Measurements from ENCODE around the gene CTNNA3.

CTNNA3 gene

DNA sequence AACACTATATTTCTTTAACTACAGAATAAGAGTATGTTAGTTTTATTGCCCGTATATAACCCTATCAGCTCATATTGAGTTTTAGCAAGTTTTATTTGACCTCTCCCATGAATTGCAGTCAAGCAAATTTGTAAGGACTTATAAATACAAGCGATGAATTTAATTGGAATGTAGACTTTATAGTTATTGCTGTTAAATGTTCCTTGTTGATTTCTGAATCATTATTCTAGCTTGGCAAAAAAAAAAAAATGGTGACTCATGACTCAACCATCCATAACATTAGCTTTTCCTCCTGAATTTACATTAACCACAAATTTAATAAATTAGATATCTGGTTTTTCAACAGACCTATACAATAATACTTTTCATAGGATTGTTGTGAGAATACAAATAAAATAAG is 1104.1 kb downstream of the CTNNA3 start:
- no peak for DNase-seq

DNA sequence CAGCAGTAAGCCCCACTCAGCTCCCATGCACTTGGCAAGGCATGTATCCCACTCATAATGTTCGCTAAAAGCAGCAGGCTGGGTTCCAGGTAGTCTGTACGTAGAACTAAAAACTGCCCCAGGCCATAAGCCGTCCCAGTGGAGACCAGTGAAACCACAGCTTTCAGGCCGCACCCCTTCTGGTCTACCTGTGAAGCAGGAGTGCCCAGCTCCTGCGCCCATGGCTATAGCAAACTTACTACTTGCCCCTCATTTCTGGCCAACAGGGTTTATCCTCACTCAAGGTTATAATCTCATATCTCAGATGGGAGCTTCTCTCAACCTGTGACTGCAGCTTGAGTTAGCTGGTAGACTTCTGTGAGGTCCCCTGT is 1108.3 kb downstream of the CTNNA3 start:
- DNase-seq, result no peak

DNA sequence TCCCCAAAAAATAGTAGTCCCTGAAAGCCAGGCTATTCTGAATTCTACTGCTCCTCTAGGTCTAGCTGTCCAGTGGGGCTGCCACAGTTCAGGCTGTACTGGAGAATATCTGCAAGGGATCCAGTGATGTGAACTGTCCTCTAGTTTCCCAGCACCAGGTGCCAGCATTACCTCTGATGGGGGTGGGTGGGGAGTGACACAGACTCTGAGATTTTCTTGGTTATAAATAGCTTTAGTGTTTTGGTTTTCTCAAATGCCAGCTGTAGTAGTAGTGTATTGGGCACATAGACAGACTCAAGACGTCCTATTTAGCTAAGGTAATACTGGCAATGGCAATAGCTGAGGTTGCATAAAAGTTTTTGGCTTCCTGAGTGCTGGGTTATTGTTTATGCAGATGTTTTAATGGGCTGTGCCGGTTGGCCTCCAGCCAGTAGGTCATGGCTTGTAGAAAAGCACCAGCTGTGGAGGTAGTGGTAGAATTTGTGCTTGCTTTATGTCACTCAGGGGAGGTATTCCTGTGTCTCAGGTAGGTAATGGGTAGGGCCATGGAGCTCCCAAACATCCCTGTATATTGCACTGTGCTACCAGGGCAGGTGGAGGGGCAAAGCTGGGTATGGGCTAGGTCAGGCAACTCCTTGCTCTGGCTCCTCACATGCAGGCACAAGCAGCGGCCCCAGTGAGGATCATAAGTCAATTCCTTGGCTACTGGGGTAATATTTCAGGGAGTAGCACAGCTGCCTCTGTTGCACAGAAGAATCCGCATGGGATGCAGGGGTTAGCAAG is 1108.9 kb downstream of the CTNNA3 start:
- DNase-seq, result no peak

DNA sequence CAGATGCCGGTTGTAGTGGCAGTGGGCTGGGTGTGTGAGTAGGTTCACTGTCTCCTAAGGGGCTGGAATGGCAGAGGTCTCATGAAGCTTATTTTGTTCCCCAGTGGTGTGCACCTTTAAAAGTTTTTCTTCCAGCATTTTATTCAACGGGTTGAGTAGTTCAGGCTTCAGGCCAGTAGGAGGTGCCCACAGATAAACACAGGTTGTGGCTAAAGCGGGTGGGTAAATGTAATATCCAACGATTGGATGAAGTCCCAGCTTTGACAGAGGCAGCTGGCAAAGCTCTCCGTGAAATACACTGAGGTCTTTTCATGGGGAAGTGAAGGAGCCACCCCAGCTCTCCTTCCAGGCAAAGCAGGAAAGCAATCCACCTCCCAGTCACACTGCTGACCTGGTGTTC is 1109.9 kb downstream of the CTNNA3 start:
- no peak for DNase-seq

- DNase-seq, result no peak
These were observed 1120.6 kb downstream of the CTNNA3 start for GRCh38 chr10:66575251-66575855.

DNA sequence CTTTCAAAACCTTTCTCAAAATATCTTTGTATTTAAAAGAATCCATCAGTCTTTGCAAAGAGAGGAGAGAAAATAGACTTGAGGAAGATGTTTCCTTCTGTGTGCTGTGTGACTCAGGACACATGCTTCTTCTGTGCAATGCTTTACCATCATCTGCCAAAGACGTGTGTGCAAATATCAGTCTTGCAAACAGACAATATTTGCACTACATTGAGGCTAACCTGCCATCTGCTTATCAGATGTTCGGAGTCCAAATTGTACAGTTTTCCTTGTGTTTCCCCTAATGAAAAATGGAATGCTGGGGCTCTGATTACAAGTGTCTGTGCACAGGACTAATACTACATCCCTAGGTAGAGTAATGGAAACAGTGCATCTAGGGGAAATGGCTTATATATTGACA is 1123.3 kb downstream of the CTNNA3 start:
- DNase-seq, result no peak

DNA sequence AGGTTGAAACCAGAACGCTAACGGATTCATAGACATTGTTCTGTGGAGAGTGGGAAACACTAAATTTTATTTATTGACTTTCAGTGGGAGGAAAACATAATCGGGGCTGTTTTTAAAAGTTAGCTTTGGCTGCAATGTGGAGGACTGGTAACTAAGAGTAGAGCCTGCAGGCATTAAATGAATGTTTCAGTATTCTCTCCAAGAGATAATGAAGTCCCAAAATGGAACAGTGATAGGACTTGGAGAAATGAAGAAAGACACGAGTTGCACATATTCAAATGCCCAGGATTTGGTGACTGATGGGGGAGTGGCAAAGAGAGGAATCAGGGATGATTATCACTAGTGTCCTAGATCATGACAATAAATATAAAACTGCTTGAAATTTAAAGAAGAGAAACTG is 1130.0 kb downstream of the CTNNA3 start:
- DNase-seq, result no peak

DNA sequence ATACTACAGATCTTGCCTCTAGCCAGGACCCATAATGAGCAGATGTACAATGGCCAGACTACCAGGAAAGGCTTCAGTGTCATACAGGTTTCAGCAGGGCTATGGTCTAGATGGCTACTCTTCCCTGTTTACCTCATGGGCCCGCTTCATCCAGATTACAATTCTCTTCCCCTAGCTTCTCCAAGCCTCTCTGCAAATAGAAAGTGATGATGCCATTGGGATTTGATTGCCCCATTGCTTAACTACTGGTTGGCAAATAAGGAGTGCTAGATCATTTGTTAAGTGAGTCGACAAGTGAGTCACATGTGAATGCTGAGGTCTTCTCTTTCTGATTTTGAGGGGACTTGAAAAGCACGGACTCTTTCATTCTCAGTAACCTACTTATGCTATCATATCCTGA is 1131.7 kb downstream of the CTNNA3 start:
- DNase-seq, result no peak

- no peak for DNase-seq
These were observed 1140.9 kb downstream of the CTNNA3 start for GRCh38 chr10:66555061-66555460.

DNA sequence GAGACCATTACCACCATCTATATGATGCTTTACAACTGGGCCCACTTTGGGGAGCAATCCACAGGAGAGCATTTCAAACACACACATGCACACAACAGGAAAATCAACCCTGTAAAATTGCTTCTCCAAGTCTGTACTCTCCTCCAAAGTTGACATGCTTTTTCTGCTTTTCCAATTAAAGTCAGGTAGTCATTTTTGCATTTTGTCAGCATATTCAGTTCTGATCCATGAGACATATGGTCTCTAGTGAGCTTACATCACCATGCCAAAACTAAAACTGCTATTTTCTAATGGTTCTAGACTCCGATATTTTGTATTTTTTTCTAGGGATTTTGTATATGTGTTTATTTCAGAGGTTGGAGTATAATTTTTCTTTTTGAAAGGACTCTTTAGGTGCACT is 1143.7 kb downstream of the CTNNA3 start:
- DNase-seq, result no peak

GRCh38 chr10:66550351-66550750 is 1145.6 kb downstream of the CTNNA3 start:
- DNase-seq, result no peak

DNA sequence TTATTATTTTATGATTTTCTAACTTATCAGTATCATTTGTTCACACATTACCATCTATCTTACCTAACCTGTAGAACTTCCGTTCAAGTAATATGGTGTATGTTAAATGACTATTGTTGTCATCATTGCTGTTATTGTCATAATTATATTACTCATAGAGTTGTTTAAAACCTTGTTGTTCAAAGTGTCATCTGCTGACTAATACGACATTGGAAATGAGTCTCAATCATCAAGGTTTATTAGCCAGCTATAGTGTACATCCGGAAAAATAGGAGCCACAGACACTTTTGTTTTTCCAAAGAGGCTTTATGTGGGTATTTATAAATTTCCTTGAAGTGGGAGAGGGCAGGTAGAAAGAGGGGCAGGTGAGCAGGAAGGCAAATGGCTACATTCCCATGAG is 1157.1 kb downstream of the CTNNA3 start:
- DNase-seq, result no peak

- DNase-seq, result no peak
These were observed 1157.6 kb downstream of the CTNNA3 start for GRCh38 chr10:66538371-66538770.

- no peak for DNase-seq
These were observed 1158.8 kb downstream of the CTNNA3 start for GRCh38 chr10:66537186-66537585.

GRCh38 chr10:66535439-66535838 is 1160.6 kb downstream of the CTNNA3 start:
- DNase-seq, result no peak

DNA sequence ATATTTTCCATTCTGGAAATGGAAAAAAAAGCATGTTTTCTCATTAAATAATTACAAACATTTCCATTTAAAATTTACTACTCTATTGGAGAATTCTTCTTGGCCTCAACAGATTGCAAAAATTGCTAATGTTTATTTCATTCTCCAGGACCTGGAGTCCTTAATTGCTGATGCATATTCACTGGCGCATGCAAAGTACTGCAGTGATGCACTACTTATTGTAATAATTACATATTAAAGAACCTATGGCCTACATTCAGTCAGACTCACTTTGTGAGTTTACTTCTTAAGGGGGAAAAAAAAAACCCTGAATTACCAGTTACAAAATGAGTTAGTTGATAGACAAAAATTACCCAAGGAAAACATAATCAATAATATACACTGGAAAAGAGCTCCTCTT is 1161.1 kb downstream of the CTNNA3 start:
- DNase-seq, result no peak

GRCh38 chr10:66521506-66521905 is 1174.5 kb downstream of the CTNNA3 start:
- DNase-seq, result no peak

DNA sequence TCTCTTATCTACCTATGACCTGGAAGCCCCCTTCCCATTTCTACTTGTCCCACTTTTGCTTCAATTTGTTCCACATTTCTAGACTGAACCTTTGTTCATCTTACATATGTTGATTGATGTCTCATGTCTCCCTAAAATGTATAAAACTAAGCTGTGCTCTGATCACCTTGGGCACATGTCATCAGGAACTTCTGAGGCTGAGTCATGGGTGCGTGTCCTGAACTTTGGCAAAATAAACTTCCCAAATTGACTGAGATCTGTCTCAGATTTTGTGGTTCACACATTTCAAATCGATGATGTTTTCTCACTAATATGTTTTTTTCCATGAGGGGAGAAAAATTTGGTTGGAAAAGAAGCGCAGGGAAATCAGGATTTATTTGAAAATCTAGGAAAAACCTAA is 1176.4 kb downstream of the CTNNA3 start:
- DNase-seq, result no peak

DNA sequence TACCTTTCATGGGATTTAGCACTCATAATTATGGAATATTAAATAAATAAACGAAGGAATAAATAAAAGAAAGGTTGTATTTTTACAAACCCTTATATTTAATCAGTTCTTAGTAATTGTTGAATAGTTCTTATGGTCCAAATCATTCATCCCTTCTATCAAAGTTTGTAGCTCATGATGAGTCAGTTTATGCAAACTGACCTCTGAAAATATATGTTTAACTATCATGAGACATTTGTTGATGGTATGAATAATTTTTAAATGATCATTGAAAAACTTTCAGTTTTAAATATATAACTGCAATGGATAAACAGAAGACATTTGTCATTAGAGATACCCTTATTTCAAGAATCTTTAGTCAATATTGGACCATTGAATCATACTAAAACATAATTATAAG is 1181.3 kb downstream of the CTNNA3 start:
- DNase-seq, result no peak

DNA sequence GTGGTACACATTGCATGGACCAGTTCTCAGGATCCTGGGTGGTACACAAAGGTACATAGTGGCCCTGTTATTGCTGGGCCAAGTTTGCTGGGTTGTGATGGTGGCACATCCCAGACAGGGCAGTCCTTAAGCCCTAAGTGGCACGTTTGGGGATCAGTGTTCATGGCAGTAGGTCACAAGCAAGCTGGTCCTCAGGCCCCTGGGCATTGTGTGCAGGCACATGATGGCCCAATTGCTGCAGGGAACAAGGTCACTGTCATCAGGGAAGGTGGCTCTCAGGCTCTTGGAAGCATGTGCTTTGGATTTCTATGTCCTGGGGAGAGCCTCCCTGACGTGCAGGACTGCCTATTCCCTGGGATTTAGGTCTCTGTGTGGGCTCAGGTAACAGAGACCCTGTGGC is 1182.5 kb downstream of the CTNNA3 start:
- DNase-seq, result no peak

DNA sequence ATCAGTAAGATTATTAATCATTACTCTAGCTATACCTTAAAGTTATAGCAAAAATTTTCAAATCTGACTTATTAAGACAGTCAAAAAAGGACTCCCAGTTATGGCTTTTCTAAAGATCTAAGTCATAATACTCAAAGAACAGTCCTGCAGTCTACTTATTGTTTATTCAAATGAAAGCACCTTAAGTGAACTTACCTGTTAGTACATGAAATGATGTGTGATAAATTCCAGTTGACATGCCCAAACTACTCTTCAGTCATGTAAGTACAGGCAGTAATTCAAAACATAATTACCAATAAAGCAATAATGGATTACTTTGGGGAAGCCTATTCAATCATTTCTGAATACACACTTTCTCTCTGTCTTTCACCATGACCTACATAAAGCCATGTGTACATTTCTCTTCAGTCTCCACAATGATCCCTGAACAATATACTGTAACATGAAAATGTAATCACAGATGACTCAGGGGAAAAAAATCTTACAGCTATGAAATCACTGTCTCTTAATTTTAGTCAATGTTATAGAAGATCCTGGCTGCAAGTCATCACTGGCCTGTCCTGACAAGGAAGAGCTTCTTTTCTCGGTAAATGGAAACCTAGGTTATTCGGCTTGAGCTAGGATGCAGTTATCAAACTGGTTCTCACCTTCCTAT is 1190.9 kb downstream of the CTNNA3 start:
- no peak for DNase-seq

- DNase-seq, result no peak
These were observed 1194.6 kb downstream of the CTNNA3 start for GRCh38 chr10:66501356-66501755.

GRCh38 chr10:66483966-66484365 is 1212.0 kb downstream of the CTNNA3 start:
- no peak for DNase-seq

DNA sequence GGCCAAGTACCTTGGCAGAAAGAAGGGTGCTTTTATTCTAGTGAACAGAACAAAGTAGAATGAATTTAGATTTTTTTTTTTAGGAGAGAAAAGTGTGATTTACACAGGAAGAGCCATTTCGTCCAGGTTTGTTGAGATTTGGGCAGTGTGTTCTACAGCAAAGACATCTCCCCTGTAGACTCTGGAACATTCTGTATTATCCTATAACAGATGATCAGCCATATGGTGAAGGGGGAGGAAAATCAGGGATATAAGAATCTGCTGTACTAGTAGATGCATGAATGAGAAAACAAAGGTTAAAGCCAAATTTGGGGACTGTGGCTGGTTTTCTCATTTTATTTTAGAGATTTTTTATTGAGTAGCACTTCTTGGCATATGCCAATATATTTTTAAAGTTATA is 1223.8 kb downstream of the CTNNA3 start:
- no peak for DNase-seq
